Body of pancreas (tissue), 4 donors: ENCODE results near the gene NRF1.

Experiments used
- CTCF ChIP-seq, 7 experiments: fragments of 450-650 bp in 4 of 7; fragments of 200-600 bp in 3 of 7; sonication (generic) in 3 of 7; IDR thresholded peaks; one replicate each; pipeline ENCODE4 v1.5.1; 2016 to 2019; ENCODE audit warnings: antibody characterized with exemption in 7 of 7
- POLR2A ChIP-seq, 3 donors: fragments of 450-650 bp; IDR thresholded peaks; one replicate each; pipeline ENCODE4 v1.6.1; 2016; ENCODE audit warnings: antibody characterized with exemption in 3 of 3, mild to moderate bottlenecking in 2 of 3

GRCh38 chr7:129775695-129776361 lies 164.3 kb downstream of the NRF1 start:
- TF ChIP-seq POLR2A (IDR thresholded peaks at IDR 0.05) (no peak), CTCF (IDR thresholded peaks at IDR 0.05) (no peak)
